GM18873 (cell line): ENCODE results near the gene PAN2.
"Not testable (repeated sequence)": the region's sequence is repeated elsewhere in the genome, so short reads cannot be mapped to it uniquely, and the experiment has no call there.

Experiments used
- ATAC-seq: cut with Tn5 transposase; IDR thresholded peaks from one replicate; pipeline ENCODE4 v1.9.1; 2021; ENCODE audit warnings: mild to moderate bottlenecking, moderate library complexity, moderate number of reproducible peaks; ENCODE audit not compliant: unreplicated experiment, low FRiP score

The PAN2 gene

DNA sequence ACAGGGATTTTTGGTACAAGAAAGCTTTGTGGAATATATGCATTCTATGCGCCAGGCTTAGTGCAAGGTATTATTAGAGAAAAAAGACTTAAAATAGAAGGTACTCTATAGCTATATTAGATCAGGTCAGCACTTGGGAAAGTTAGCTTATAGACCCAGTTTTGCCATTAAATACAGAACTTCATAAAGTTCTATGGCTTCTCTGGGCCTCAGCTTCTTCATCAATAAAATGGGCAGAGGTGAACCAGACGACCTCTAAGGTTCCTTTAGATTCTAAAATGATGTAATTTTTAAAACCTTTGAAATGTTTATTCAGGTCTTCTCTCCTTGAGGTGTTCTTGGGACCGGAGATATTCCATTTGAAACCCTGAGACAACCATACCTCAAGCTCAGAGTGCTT lies 25.1 kb downstream of the PAN2 start:
- ATAC-seq, result no peak

DNA sequence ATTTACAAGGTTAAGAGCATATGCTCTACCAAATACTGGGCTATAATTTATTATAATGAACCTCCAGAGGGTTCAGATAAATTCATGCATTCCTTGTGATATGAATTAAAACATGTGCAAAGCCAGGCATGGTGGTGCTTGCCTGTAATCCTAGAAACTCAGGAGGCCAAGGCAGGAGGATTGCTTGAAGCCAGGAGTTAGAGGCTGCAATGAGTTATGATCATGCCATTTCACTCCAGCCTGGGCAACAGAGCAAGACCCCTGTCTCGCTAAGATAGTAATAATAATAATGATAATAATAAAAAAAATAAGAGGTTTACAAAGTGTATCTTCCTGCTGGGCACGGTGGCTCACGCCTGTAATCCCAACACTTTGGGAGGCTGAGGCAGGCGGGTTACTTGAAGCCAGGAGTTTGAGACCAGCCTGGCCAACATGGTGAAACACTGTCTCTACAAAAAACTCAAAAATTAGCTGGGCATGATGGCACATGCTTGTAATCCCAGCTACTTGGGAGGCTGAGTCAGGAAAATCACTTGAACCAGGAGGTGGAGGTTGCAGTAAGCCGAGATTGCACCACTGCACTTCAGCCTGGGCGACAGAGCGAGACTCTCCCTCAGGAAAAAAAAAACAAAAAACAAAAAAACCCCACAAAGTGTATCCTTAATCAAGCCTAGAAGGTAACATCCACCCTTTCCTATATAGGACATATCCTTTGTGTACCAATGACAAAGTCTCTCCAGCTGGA lies 26.4 kb downstream of the PAN2 start:
- ATAC-seq, result no peak

DNA sequence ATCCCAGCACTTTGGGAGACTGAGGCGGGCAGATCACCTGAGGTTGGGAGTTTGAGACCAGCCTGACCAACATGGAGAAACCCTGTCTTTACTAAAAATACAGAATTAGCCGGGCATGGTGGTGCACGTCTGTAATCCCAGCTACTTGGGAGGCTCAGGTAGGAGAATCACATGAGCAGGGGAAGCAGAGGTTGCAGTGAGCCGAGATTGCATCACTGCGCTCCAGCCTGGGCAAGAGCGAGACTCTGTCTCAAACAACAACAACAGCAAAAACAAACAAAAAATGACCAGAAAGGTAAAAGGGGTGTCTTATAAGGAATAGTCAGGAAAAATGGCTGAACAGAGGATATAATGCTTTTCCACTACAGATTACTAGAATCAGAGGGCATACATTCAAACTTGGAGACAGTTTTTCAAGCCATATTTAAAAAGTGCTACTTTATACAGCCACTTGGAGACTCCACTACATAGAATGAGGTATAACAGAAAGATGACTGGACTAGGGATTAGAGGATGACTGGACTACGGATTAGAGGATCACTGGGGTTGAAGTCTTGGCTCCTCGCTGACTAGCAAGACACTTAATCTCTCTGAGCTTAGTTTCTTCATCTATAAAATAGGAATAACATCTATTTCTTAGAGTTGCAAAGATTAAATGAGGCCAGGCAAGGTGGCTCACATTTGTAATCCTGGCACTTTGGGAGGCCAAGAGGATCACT lies 28.8 kb downstream of the PAN2 start:
- no peak for ATAC-seq

DNA sequence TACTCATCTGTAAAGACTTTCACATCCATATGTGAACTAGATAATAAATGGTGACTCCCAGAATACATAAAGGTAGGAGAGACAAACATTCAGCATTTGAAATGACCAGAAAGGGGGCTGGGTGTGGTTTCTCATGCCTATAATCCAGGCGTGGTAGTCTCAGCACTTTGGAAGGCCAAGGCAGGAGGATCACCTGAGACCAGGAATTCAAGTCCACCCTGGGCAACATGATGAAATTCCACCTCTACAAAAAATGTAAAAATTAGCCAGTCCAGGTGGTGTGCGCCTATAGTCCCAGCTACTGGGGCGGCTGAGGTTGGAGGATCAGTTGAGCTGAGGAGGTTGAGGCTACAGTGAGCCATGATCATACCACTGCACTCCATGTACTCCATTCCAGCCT lies 29.5 kb downstream of the PAN2 start:
- no peak for ATAC-seq

DNA sequence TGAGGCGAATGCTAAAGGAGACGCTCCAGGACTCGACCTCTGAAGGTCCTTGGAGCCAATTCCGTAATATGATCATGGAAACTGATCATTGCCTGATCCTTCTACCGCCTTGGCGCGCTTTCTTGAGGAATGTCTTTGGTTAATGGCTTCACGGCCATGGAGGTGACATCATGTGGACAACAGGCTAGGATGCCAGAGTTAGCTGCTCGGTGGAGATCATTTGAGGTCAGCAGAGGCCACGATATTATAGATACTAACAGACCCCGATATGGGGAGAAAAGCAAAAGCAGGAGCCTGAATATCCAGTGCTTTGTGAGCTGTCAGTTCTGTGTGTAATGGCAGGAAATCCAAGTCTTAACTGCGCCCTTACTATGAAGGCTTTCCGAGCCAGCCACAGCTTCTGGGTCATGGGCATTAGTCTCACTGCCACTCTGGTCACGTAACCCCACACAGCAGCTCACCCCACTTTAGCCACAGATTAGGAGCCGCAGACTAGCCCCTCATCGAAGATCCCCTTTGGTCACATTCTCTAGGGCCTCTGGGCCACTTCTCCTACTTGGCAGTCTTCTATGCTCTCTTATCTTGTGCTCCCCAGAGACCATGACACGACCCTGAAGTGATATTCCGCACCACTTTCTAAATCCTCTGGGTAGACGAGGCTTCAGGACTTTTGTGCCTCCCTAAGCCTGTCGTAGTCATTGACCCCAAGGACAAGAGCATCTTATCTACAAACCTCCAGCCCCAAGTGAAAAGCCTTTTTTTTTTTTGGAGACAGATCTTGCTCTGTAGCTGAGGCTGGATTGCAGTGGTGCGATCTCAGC lies 32.9 kb downstream of the PAN2 start:
- ATAC-seq, result peak; percentile 6

DNA sequence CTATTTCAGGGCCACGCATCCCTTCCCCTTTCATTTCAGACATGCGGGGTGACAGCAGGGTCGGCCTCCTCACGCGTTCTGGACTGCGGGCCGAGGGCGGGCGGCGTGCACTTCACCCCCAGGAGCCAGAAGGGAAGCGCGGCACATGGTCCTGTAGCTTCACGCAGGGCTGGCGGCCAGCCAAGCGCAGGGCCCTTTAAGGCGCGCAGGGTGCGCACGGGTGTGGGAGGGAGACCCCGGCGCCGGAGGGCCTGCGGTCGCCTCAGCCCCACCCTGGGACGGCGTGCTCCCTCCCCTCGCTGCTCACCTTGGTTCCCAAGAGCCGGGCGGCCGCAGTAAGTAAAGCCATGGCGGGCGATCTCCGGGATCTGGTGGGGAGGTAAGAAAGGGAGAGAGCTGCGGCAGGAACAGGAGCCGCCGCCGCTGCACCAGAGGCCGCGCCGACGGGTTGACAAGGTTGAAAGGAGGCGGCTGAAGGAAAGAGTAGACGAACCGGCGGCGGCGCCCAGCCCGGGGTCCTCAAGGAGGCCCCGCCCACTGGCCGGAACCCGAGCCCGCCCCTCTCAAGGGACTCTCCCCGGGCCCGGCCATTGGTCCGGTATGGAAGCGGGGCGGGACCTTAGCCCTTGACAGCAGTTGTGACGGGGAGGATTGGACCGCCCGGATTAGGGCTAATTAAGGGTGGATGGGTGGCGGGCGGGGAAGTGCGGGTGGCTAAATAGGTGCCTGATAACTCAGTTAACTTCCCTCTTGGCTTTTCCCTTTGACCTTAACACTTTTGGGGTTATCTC lies 33.8 kb downstream of the PAN2 start, which contains the start of gene CS:
CS (minus strand) TSS at position 478 of the 791 bp plus-strand sequence; CDS start at position 349, 129 bp downstream.
- peak; percentile 82 for ATAC-seq

DNA sequence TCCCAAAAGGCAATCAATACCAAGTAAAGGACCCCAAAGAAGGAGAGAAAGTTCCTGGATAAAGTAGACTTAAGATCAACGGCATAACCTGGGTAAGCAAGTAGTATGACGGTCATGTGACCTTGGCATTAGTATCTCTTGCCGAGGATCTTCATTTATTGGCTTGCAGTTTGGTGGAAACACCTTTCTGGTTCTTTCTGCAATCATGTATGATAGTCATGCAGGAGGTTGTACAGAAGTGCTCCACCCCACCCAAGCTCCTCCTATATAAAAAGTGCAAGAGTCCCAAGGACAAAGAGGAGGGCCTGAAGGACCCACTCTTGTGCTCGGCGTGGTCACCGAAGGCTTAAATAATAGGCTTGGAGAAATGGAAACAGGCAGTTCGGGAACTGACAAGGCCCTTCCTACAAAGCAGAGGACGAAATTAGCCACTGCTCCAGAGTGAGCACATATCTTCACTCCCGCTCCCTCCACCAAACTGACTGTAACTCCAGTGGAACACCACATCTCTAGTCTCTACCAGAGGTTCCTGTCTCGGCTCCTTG lies 34.4 kb downstream of the PAN2 start:
- ATAC-seq, result no peak

DNA sequence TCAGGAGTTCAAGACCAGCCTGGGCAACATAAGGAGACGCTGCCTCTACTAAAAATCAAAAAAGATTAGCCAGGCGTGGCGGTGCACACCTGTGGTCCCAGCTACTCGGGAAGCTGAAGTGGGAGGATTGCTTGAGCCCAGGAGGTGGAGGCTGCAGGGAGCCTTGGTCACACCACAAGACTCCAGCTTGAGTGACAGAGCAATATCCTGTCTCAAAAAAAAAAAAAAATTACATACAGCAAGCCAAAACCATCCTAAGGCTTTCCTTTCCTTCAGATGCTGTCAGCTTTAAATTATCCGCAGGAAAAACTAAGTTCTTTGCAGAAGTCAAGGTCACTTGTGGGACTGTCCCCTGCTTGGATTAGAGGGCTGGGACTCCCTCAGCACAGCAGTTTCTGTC lies 35.0 kb downstream of the PAN2 start:
- ATAC-seq, result no peak

DNA sequence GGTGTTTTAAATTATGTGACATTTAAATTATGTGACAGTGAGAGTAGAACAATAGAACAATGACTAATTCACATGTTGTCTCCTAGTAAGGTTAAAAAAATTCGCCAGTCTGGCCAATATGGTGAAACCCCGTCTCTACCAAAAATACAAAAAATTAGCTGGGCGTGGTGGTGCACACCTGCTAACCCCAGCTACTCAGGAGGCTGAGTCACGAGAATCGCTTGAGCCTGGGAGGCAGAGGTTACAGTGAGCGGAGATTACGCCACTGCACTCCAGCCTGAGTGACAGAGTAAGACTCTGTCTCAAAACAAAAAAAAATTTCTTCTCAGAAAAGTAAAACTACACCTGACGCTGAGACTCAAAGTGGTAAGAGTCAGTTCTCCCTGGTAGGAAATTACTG lies 36.4 kb downstream of the PAN2 start:
- ATAC-seq, result no peak

DNA sequence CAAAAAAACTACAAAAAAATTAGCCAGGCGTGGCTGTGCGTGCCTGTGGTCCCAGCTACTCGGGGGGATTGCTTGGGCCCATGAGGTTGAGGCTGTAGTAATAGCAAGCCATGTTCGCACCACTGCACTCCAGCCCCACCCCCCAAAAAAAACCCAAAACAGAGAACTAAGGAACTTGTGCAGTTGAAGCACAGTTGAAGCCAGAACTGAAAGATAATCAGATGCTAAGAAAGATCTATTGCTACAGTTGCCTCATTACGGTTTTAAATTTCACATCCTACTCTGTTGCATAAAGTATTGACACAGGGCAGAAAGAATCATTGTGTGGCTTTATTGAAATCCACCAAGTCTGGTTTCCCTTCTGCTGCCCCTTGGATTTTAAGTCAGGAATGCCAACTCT lies 37.5 kb downstream of the PAN2 start:
- ATAC-seq, result no peak

DNA sequence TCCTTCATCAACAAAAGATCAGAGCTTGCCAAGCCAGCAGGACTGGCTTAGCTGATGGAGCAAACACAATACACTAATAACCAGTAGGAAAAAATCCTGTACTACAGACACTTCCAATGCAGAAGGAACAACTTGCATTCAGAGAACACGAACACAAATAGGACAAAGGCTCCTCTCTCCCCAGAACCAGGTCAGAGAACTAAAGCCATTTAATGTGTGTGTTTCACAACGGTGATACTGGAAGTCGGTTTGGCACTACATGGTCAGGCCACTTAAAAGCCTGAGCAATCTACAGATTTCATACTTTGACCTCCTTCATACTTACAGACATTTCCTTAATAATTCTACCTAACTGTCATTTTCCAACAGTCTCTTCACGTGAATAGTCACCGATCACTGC lies 40.0 kb downstream of the PAN2 start:
- ATAC-seq, result no peak

DNA sequence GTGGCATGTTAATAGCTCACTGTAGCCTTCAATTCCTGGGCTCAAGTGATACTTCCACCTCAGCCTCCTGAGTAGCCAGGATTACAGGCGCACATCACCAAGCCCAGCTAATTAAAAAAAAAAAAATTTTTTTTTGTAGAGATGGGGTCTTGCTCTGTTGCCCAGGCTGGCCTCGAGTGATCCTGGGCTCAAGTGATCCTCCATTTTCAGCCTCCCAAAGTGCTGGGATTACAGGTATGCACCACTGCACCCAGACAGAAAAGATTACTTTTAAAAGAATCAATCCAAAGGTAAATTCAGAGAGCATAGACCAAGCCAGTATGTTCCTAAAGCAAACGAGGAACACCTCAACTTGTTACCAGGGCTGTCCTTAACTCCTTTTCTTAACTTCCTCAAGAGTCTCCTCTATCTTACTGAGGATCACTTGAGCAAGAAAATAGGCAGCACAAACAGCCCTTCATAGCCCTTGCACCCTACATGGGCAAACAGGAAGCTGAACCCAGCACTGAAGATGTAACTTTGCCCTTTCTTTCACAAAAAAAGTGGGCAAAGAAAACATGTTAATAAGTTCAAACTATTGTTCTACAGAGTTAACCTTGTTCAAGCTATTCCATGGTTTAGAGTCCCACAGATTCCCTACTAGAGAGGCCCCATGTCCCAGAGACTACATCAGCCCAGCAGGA lies 45.0 kb downstream of the PAN2 start:
- ATAC-seq, result no peak

DNA sequence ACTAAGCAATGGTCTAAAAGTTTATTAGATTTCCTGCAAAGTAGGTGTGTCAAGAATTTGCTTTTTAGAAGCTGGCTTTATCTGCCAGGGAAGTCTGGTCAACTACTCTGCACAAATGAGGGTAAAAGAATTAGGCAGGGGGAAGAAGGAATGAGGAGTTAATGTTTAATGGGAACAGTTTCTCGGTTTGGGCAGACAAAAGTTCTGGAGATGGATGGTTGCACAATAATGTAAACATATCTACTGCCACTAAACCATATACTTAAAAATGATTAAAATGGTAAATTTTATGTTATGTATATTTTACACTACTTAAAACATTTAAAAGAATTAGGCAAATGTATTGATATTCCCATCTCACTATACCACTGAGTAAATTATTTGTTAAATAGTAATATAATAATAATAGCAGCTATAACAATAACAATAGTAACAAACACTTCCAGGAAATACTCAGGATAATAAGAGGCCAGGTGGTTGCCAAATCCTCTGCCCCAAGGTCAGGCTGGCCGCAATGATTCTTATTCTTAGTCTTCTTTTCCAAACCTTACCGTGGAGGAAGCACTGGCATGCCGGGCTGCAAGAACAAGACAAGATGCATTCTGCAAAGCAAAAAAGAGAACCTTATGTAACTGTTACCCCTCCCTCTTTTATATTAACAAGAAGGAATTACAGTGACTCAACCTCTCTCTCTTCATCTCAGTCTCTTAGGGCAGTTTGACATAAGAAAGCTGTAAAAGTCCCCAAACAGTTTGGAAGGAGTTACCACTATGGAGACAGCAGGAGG lies 47.6 kb downstream of the PAN2 start:
- no peak for ATAC-seq

DNA sequence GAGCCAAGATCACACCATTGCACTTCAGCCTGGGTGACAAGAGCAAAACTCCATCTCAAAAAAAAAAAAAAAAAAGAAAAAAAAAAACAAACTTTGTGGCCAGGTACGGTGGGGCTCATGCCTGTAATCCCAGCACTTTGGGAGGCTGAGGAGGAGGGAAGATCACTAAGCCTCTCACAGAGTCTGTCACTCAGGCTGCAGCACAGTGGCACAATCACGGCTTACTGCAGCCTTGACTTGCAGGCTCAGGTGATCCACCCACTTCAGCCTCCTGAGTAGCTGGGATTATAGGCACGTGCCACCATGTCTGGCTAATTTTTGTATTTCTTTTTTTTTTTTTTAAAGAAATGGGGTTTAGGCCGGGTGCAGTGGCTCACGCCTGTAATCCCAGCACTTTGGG lies 49.5 kb downstream of the PAN2 start:
- ATAC-seq, result not testable (repeated sequence)

DNA sequence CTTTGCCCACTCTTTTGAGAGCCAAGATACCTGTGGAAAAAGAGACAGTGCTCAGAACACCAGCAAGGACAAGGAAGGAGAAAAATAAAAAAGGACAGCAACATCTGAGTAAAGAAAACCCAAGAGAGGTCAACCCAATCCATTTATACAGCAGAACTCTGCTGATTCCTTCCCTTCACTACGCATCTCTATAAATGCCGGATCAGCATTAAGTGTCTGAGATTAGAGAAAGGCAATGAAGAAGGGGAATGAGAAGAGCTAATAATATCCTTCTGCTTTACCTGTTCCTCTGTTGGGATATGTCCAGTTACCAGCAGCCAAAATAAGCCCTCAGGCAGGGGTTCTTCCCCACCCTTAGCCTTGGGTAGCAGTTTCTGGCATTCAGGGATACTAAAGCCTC lies 51.2 kb downstream of the PAN2 start:
- no peak for ATAC-seq

DNA sequence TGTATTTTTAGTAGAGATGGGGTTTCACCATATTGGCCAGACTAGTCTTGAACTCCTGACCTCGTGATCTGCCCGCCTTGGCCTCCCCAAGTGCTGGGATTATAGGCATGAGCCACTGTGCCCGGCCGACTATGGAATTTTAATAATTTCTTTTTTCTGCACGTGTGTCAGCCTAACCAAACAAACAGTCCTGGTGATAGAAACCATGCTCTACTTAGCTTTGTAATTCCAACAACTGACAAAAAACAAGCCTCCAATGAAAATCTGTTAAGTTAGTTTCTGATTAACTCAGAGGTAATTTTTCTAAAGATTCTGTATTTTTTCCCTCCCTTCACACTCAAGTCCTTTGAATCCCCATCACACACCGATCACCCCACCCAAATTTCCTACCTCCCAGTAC lies 51.8 kb downstream of the PAN2 start:
- no peak for ATAC-seq

DNA sequence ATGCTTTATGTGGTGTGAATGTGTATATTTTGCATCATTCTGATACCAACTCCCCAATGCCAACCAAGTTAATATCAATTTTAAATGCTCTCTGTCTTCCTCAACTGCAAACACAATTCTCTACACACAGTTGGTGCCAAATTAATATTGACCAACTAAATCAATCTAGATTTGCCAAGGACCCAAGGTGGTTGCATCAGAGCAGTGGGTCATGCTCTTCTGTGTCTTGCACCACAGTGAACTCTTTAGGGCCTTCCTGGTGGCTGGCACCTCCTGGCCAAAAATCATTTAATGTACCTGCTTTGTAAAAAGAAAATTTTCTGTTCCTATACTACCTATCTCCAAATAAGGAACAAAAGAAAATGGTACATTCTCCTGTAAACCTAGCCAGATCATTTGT lies 53.0 kb downstream of the PAN2 start:
- no peak for ATAC-seq

DNA sequence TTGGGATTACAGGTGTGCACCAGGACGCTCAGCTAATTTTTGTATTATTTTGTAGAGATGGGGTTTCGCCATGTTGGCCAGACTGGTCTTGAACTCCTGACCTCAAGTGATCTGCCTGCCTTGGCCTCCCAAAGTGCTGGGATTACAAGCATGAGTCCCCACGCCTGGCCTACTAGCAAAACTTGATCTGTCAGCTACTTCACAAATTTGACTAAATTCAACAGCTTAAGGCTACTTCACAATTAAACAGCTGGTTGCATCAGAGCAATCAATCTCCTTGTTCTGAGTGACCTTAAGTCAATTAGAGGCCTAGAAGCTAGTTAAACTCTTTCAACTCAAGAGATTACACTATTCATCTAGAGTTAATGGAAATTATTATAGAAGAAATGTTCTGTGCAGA lies 54.9 kb downstream of the PAN2 start:
- ATAC-seq, result no peak

DNA sequence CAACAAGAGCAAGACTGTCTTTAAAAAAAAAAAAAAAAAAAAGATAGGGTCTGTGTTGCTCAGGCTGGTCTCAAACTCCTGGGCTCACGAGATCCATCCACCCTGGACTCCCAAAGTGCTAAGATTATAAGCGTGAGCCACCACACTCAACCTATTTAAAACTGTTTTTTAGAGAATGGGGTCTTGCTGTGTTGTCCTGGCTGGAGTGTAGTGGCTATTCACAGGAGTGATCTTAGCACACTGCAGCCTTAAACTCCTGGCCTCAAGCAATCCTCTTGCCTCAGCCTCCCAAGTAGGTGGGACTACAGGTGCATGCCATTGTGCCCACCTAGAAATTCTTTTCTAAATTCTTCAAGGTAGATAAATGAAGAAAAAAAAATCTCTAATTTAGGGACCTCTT lies 59.5 kb downstream of the PAN2 start:
- no peak for ATAC-seq
